Adipocyte (in vitro differentiated cells): ENCODE results near the gene PCNT.

ENCODE experiments used
- DNase-seq: peaks from one replicate; pipeline ENCODE4 v3.0.0-alpha.2; 2015; ENCODE audit warnings: low read depth
- H3K27me3 ChIP-seq: replicated peaks from 2 replicates; pipeline ENCODE4 v1.7.0; 2013; ENCODE audit warnings: mild to moderate bottlenecking, low read length, moderate library complexity; ENCODE audit not compliant: control insufficient read depth, insufficient read depth
- H3K36me3 ChIP-seq: 2 replicates; pipeline ENCODE4 v1.7.0; 2013; ENCODE audit warnings: low read length, mild to moderate bottlenecking, moderate library complexity; ENCODE audit not compliant: control insufficient read depth, insufficient read depth, severe bottlenecking
- H3K4me1 ChIP-seq: 2 replicates; pipeline ENCODE4 v1.7.0; 2013; ENCODE audit warnings: mild to moderate bottlenecking, low read length, moderate library complexity; ENCODE audit not compliant: control insufficient read depth, insufficient read depth
- H3K4me3 ChIP-seq: 2 replicates; pipeline ENCODE4 v1.7.0; 2013; ENCODE audit warnings: mild to moderate bottlenecking, low read length, moderate library complexity
- H3K9ac ChIP-seq: 2 replicates; pipeline ENCODE4 v1.7.0; 2013; ENCODE audit warnings: mild to moderate bottlenecking, low read length, moderate library complexity
- H3K9me3 ChIP-seq: 2 replicates; pipeline ENCODE4 v1.7.0; 2013; ENCODE audit warnings: mild to moderate bottlenecking, low read length, moderate library complexity; ENCODE audit not compliant: control insufficient read depth

Gene PCNT

GRCh38 chr21:46354518-46354917, 30.6 kb downstream of the PCNT start:
- Histone ChIP-seq H3K9ac (no peak overlapping the region), H3K27me3 (no peaks in the 10 kb centered on the region), H3K9me3 (no peaks in the 10 kb centered on the region), H3K4me3 (no peak overlapping the region), H3K4me1 (no peaks in the 10 kb centered on the region), H3K36me3 (peaks cover 86% of the 10 kb centered on the region)
- DNase-seq = no peak

- no peaks in the 10 kb centered on the region for H3K9me3 ChIP-seq
- no peak overlapping the region for H3K9ac ChIP-seq
- H3K36me3 ChIP-seq = peaks cover 82% of the 10 kb centered on the region
- H3K4me3 ChIP-seq = no peak overlapping the region
- DNase-seq = no peak
- no peaks in the 10 kb centered on the region for H3K4me1 ChIP-seq
- H3K27me3 ChIP-seq = no peaks in the 10 kb centered on the region
Observed at GRCh38 chr21:46355161-46356004, 31.4 kb downstream of the PCNT start.

DNA sequence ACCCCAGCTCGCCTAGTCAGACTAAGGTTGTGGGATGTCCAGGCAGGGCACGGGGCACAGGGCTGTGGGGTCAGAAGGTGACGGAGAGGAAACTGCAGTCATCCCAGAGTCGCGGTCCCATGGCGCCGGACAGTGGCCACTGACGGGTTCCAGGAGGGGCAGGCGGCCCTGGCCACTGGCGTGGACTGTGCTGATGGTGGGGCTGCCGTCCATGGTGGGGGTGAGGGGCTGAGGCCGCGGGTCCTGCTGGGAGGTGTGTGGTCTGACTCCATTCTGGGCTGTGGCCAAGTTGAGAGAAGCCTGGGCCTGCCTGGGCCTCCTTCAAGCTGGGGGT, 32.0 kb downstream of the PCNT start:
- H3K27me3 ChIP-seq = no peaks in the 10 kb centered on the region
- peaks cover 79% of the 10 kb centered on the region for H3K36me3 ChIP-seq
- H3K4me3 ChIP-seq = no peak overlapping the region
- no peaks in the 10 kb centered on the region for H3K4me1 ChIP-seq
- H3K9me3 ChIP-seq = no peaks in the 10 kb centered on the region
- no peak overlapping the region for H3K9ac ChIP-seq
- DNase-seq = no peak

GRCh38 chr21:46356494-46357334, 32.8 kb downstream of the PCNT start:
- DNase-seq = no peak
- no peaks in the 10 kb centered on the region for H3K4me1 ChIP-seq
- H3K9me3 ChIP-seq = no peaks in the 10 kb centered on the region
- no peak overlapping the region for H3K9ac ChIP-seq
- H3K27me3 ChIP-seq = no peaks in the 10 kb centered on the region
- H3K4me3 ChIP-seq = no peak overlapping the region
- H3K36me3 ChIP-seq = peaks cover 76% of the 10 kb centered on the region

- no peak overlapping the region for H3K9ac ChIP-seq
- H3K9me3 ChIP-seq = no peaks in the 10 kb centered on the region
- H3K27me3 ChIP-seq = no peaks in the 10 kb centered on the region
- DNase-seq = no peak
- no peak overlapping the region for H3K4me3 ChIP-seq
- no peaks in the 10 kb centered on the region for H3K4me1 ChIP-seq
- peaks cover 70% of the 10 kb centered on the region for H3K36me3 ChIP-seq
Observed at GRCh38 chr21:46357335-46357604, 33.3 kb downstream of the PCNT start.

GRCh38 chr21:46357684-46358425, 33.9 kb downstream of the PCNT start:
- Histone ChIP-seq H3K4me3 (no peak overlapping the region), H3K27me3 (no peaks in the 10 kb centered on the region), H3K36me3 (peaks cover 65% of the 10 kb centered on the region), H3K9me3 (no peaks in the 10 kb centered on the region), H3K4me1 (no peaks in the 10 kb centered on the region), H3K9ac (no peak overlapping the region)
- DNase-seq = no peak

DNA sequence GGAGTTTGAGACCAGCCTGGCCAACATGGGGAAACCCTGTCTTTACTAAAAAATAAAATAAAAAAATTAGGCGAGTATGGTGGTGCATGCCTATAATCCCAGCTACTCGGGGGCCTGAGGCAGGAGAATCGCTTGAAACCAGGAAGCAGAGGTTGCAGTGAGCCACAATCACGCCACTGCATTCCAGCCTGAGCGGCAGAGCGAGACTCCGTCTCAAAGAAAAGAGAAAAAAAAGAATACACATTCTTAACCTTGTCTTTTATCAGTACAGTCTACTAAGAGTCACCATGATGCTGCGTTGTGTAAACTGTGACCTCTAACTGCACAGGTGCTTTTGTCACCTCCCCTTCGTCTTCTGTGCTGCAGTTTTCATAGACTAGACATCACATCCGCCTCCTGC, 37.2 kb downstream of the PCNT start:
- no peaks in the 10 kb centered on the region for H3K9me3 ChIP-seq
- peaks cover 62% of the 10 kb centered on the region for H3K36me3 ChIP-seq
- H3K4me3 ChIP-seq = no peak overlapping the region
- no peak overlapping the region for H3K9ac ChIP-seq
- DNase-seq = no peak
- H3K4me1 ChIP-seq = no peaks in the 10 kb centered on the region
- H3K27me3 ChIP-seq = no peaks in the 10 kb centered on the region

GRCh38 chr21:46361935-46362334, 38.0 kb downstream of the PCNT start:
- Histone ChIP-seq H3K4me1 (no peaks in the 10 kb centered on the region), H3K27me3 (no peaks in the 10 kb centered on the region), H3K4me3 (no peak overlapping the region), H3K9me3 (no peaks in the 10 kb centered on the region), H3K36me3 (peaks cover 62% of the 10 kb centered on the region), H3K9ac (no peak overlapping the region)
- no peak for DNase-seq

DNA sequence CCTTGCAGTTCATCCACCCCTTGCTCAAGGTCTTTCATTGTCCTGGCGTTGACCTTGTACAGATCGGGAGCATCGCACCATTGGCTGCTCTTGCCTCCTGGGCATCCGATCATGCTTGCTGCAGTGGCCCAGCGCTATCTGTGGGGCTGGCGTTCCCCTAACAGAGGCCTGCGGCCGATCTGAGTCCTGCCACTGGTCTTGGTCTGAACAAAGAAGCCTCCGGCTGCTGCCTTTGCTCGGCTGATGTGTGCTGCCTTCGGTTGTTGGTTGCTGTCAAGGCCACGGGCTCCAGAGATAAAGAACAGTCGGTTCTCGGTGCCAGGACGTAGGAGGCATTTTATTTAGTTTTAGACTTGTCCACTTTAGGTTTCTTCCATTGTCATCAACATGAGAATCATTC, 39.0 kb downstream of the PCNT start:
- DNase-seq = no peak
- Histone ChIP-seq H3K9me3 (no peaks in the 10 kb centered on the region), H3K27me3 (no peaks in the 10 kb centered on the region), H3K36me3 (peaks cover 62% of the 10 kb centered on the region), H3K4me3 (no peak overlapping the region), H3K4me1 (no peaks in the 10 kb centered on the region), H3K9ac (no peak overlapping the region)

DNA sequence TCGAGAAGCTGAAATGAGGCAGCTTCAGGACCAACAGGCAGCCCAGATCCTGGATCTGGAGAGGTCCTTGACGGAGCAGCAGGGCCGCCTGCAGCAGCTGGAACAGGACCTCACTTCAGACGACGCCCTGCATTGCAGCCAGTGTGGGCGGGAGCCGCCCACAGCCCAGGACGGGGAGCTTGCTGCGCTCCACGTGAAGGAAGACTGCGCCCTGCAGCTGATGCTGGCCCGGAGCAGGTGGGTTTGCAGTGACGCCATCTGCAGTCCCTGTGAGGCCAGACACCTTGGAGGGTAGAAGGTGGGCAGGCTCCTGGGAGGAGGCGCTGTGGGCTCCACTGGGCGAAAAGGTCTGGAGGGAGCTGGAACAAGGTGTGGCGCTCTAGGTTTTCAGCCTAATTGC, 39.7 kb downstream of the PCNT start:
- H3K4me1 ChIP-seq = no peaks in the 10 kb centered on the region
- H3K4me3 ChIP-seq = no peak overlapping the region
- no peak overlapping the region for H3K9ac ChIP-seq
- H3K27me3 ChIP-seq = no peaks in the 10 kb centered on the region
- DNase-seq = no peak
- peaks cover 58% of the 10 kb centered on the region for H3K36me3 ChIP-seq
- no peaks in the 10 kb centered on the region for H3K9me3 ChIP-seq

GRCh38 chr21:46366091-46366490, 42.1 kb downstream of the PCNT start:
- Histone ChIP-seq H3K4me1 (no peaks in the 10 kb centered on the region), H3K36me3 (peaks cover 52% of the 10 kb centered on the region), H3K9ac (no peak overlapping the region), H3K27me3 (no peaks in the 10 kb centered on the region), H3K4me3 (no peak overlapping the region), H3K9me3 (no peaks in the 10 kb centered on the region)
- no peak for DNase-seq
